Stimulated activated CD4-positive, alpha-beta T cell treated with anti-CD3 and anti-CD28 coated beads, Interleukin-15, amount 100 ng/mL, for 48 hours (primary cell): Measurements from ENCODE around the gene TMEM60.

Experiments used
- DNase-seq, 2 donors: peaks; one replicate each; pipeline ENCODE4 v3.0.0-alpha.2; 2020; ENCODE audit warnings: low read depth in 2 of 2

The TMEM60 gene

DNA sequence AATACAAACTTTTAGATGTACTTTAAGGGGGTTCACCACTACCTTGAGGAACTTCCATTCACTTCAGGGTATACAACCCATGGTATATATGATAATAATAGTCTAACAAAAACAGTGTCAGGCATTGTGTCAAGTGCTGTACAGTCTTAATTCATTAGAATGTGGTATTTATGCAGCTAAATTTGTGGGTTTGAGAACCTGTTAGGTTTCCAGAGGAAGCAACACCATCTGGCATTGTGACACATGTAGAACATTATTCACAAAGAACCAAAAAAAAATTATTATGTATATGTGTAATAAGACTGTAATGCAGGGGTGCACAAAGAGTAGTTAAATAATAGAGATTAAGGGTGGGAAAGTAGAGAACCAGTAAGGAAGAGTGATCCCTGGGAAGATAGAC, 26.3 kb downstream of the TMEM60 start:
- DNase-seq = no peak

GRCh38 chr7:77770316-77770715, 27.9 kb downstream of the TMEM60 start:
- no peak for DNase-seq

- no peak for DNase-seq
Measured at GRCh38 chr7:77766801-77767605, 31.2 kb downstream of the TMEM60 start.

DNA sequence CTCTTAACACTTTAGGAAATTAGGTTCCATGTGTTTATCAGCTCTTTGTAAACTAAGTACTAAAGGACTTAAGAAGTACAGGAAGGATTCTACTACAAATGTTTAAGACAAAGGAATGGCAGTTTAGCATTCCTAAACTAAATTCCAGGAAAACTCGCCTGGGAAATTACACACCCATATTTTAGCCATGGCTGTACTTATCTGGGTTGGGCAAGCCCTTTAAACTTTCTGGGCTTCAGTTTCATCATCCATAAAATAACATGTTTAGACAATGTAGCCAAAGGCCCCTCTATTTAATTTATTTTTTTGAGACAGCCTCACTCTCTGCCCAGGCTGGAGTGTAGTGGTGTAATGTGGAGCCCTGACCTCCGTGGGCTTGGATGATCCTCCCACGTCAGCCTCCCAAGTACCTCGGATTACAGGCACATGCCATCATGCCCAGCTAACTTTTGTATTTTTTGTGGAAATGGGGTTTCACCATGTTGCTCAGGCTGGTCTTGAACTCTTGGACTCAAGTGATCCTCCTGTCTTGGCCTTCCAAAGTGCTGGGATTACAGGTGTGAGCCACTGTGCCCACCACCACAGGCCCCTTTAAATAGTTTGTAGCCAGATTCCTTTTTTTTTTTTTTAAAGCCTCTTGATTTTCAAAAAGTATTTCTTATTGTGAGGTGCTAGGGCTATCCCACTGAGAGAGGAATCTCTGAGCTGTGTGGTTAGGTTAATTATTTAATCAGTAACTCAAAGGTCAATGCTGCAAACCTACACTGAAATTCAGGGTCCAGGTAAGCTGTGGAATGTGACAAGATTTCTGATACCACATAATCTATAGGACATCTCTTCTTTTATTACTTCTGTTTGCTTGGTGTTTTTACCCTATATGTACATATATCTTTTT, 32.1 kb downstream of the TMEM60 start:
- DNase-seq = no peak

GRCh38 chr7:77765481-77765880, 32.8 kb downstream of the TMEM60 start:
- no peak for DNase-seq

DNA sequence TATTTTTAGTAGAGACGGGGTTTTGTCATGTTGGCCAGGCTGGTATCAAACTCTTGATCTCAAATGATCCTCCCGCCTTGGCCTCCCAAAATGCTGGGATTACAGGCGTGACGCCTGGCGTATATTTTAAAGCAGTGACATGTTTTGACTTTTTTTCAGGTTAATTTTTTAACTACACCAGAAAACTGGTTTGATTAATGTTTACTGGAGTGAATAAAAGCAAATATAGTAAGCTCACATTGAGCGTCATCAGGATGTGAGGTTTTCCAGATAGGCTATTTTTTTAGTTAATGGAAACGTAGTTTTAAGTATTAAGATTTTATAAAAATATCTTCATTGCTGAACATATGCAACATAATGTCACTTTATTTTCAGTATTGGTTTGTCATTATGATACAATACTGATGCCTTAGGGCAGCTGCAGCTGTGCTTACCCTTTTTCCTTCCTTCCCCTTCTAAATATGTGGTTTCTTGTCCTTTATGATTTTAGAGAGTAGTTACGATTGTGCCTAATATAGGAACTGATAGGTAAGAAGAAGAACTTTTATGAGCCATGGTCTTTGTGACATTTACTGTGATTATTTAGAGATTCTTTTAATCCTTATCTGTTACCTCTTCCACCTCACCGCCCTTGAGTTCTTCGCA, 37.3 kb downstream of the TMEM60 start:
- DNase-seq = no peak

DNA sequence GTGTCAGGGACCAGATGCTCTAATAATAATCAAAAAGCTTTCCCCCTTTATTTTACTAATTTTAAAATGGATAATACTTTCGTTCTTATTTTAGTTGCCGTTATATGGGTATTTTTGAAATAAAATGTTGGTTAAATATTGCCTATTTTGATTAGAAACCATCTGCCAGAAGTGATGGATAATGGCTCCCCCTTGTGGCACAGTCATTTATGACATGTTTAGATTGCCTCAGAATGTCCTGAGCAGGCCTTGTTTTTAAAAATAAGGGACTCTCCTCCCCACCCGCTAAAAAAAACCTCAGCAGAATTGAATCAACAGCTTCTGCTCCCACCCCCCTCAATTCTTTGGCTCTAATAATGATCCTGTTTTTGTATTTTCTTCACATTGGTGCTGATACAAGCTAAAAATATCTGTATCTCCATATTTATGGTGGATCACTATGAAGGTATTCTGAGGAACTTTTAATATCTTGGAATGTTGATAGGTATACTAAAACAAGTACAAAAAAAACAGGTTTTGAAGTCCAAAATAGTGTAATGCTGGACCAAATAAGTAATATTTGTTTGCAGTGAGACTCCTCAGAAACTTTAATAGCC, 38.8 kb downstream of the TMEM60 start:
- DNase-seq = peak; percentile 31 to 59

- no peak for DNase-seq
Measured at GRCh38 chr7:77757589-77757988, 40.6 kb downstream of the TMEM60 start.

DNA sequence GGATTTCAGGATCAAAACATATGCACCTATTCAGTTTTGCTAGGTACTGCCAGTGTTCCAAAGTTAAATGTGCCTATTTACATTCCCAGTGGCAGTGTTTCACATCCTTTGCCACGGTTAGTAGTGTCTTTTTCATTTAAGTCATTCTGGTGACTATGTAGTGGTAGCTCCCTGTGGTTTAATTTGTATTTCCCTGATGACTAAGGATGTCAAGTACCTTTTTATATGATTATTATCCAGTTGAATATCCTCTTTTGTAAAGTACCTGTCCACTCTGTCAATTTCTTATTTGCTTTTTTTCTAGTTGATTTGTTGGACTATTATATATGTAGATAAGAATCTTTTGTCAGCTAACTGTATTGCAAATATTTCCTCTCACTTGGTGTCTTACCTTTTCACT, 45.1 kb downstream of the TMEM60 start:
- DNase-seq = no peak

- no peak for DNase-seq
Measured at GRCh38 chr7:77752016-77752415, 46.2 kb downstream of the TMEM60 start.

- DNase-seq = no peak
Measured at GRCh38 chr7:77747718-77748117, 50.5 kb downstream of the TMEM60 start.

- DNase-seq = no peak
Measured at GRCh38 chr7:77747178-77747577, 51.1 kb downstream of the TMEM60 start.

DNA sequence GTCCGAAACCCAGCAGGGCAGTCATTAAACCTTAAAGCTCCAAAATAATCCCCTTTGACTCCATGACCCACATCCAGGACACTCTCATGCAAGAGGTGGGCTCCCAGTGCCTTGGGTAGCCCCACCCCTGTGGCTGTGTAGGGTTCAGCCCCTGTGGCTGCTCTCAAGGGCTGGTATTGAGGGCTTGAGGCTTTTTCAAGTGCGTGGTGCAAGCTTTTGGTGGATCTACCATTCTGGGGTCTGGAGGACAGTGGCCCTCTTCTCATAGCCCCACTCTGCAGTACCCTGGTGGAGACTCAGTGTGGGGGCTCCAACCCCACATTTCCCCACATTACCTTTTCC, 51.4 kb downstream of the TMEM60 start:
- no peak for DNase-seq

DNA sequence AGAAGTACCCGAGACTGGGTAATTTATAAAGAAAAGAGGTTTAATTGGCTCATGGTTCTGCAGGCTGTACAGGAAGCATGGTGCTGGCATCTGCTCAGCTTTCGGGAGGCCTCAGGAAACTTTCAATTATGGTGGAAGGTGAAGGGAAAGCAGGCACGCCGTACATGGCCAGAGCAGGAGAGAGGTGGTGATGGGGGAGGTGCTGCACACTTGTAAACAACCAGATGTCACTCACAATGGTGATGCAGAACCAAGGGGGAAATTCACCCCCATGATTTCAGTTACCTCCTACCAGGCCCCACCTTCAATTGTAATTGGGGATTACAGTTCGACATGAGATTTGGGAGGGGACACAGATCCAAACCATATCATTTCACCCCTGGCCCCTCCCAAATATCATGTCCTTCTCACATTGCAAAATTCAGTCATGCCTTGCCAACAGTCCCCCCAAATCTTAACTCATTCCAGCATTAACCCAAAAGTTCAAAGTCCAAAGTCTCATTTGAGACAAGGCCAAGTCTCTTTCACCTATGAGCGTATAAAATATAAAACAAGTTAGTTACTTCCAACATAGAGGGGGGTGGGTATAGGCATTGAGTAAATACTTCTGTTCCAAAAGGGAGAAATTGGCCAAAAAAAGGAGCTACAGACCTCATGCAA, 51.9 kb downstream of the TMEM60 start:
- DNase-seq = no peak

GRCh38 chr7:77745746-77746145, 52.5 kb downstream of the TMEM60 start:
- no peak for DNase-seq
